Measurements from ENCODE around the gene DR1.

GRCh38 chr1:93345633-93346420 lies at the start of gene DR1:
- TF ChIP-seq CTCF (IDR thresholded peaks at IDR 0.05), result peak in 1 of 4 experiments; percentile 10
- TF ChIP-seq POLR2A (IDR thresholded peaks at IDR 0.05), result peak; percentile 68 to 87
